Small intestine (tissue), 7 donors: Measurements from ENCODE around the gene POLR2C. TPM values are rescaled to one million over a fixed set of nuclear protein-coding genes. Genes with fewer than 3 reads are reported as not detected.

Source experiments
- DNase-seq, 2 donors: peaks; one replicate each; pipeline versions ENCODE4 v3.0.0 to v3.0.0-alpha.2; 2013
- FAIRE-seq: peaks from 2 replicates; lab custom pipeline; 2012; peaks lifted over from hg19 to GRCh38; lab: Jason Lieb, UNC
- H3K27ac ChIP-seq, 3 donors: one replicate each; pipeline ENCODE4 v1.5.1; 2013; ENCODE audit warnings: low read length in 2 of 3, mild to moderate bottlenecking in 2 of 3, control low read depth in 1 of 3, inconsistent platforms in 1 of 3, low read depth in 1 of 3, moderate library complexity in 1 of 3
- H3K27me3 ChIP-seq, 3 donors: one replicate each; pipeline ENCODE4 v1.6.1; 2013; ENCODE audit warnings: low read length in 3 of 3, inconsistent platforms in 1 of 3; ENCODE audit not compliant: control insufficient read depth in 3 of 3, insufficient read depth in 3 of 3
- H3K36me3 ChIP-seq, 3 donors: one replicate each; pipeline ENCODE4 v1.6.1; 2013; ENCODE audit warnings: low read length in 3 of 3, inconsistent platforms in 1 of 3, low read depth in 1 of 3, mild to moderate bottlenecking in 1 of 3, moderate library complexity in 1 of 3; ENCODE audit not compliant: control insufficient read depth in 3 of 3, insufficient read depth in 2 of 3
- H3K4me1 ChIP-seq, 3 donors: one replicate each; pipeline ENCODE4 v1.6.1; 2013; ENCODE audit warnings: low read length in 2 of 3, inconsistent platforms in 1 of 3, low read depth in 1 of 3, mild to moderate bottlenecking in 1 of 3, moderate library complexity in 1 of 3; ENCODE audit not compliant: control insufficient read depth in 3 of 3, insufficient read depth in 2 of 3
- H3K4me3 ChIP-seq, 3 donors: one replicate each; pipeline ENCODE4 v1.5.1; 2013; ENCODE audit warnings: low read length in 3 of 3, control low read depth in 1 of 3, inconsistent platforms in 1 of 3, low read depth in 1 of 3, mild to moderate bottlenecking in 1 of 3, moderate library complexity in 1 of 3
- H3K9me3 ChIP-seq, 2 donors: one replicate each; pipeline ENCODE4 v1.6.1; 2013; ENCODE audit warnings: low read depth in 1 of 2, low read length in 1 of 2; ENCODE audit not compliant: control insufficient read depth in 2 of 2, insufficient read depth in 1 of 2
- WGBS, 3 donors: extraction: QIAGEN DNeasy Blood & Tissue Kit; methylation state at CpG; one replicate each; pipeline ENCODE4 v1.1.7; 2013; 5-methylcytosine and 5-hydroxymethylcytosine counted together
- polyA plus RNA-seq, 4 donors: library from polyadenylated mRNA; stranded (reverse) in 3 of 4; unstranded in 1 of 4; fragments of 200-250 nt in 3 of 4; fragments of 120-200 nt in 1 of 4; gene quantifications; one replicate each; pipeline versions ENCODE4 v1.2.1 to v1.2.3, GENCODE V29; 2013
- donor health status: healthy with polysubstance abuse.
- donor health status: control.
- donor health status: control.
- donor health status: Bipolar disorder and iron deficiency.
- donor health status: healthy.

POLR2C gene
- polyA plus RNA-seq, 4 donors: 51.7 to 86.8 (median 61.4) TPM

- Histone ChIP-seq H3K9me3 (no peaks in the 10 kb centered on the region), H3K27me3 (no peaks in the 10 kb centered on the region), H3K4me1 (peaks cover 0 to 3% (median 0%) of the 10 kb centered on the region in 3 donors), H3K27ac (no peak overlapping the region), H3K4me3 (no peak overlapping the region), H3K36me3 (peaks cover 0 to 22% (median 8%) of the 10 kb centered on the region in 3 donors)
- FAIRE-seq (no peak), DNase-seq (no peak)
- WGBS, 3 donors: 68 to 86% (median 80%) methylated on average over 3 of the region's 3 CpGs
Observed at GRCh38 chr16:57424583-57424982, 37.9 kb upstream of the POLR2C start.

GRCh38 chr16:57426356-57426755 is 36.1 kb upstream of the POLR2C start:
- peaks cover 5 to 38% (median 21%) of the 10 kb centered on the region in 3 donors for H3K36me3 ChIP-seq
- no peak for DNase-seq

GRCh38 chr16:57427307-57427706 is 35.2 kb upstream of the POLR2C start:
- Histone ChIP-seq H3K27me3 (no peaks in the 10 kb centered on the region), H3K36me3 (peaks cover 5 to 43% (median 21%) of the 10 kb centered on the region in 3 donors), H3K9me3 (no peaks in the 10 kb centered on the region), H3K4me1 (peaks cover 0 to 5% (median 0%) of the 10 kb centered on the region in 3 donors), H3K27ac (no peak overlapping the region), H3K4me3 (no peak overlapping the region)
- FAIRE-seq (no peak), DNase-seq (no peak)
- 85 to 90% (median 88%) methylated on average over 8 of the region's 8 CpGs for WGBS, 3 donors

More at GRCh38 chr16:57426356-57426755, 36.1 kb upstream of the POLR2C start:
- Histone ChIP-seq H3K9me3 (no peaks in the 10 kb centered on the region), H3K4me3 (no peak overlapping the region), H3K27ac (no peak overlapping the region), H3K4me1 (peaks cover 0 to 3% (median 0%) of the 10 kb centered on the region in 3 donors), H3K27me3 (no peaks in the 10 kb centered on the region)
- WGBS, 3 donors: 79 to 88% (median 83%) methylated on average over 7 of the region's 7 CpGs
- FAIRE-seq: no peak

- Histone ChIP-seq H3K4me1 (peaks cover 0 to 10% (median 0%) of the 10 kb centered on the region in 3 donors), H3K27me3 (no peaks in the 10 kb centered on the region), H3K4me3 (no peak overlapping the region), H3K27ac (no peak overlapping the region), H3K9me3 (no peaks in the 10 kb centered on the region), H3K36me3 (peaks cover 5 to 47% (median 21%) of the 10 kb centered on the region in 3 donors)
- DNase-seq: no peak
- FAIRE-seq: no peak
Observed at GRCh38 chr16:57427824-57428223, 34.7 kb upstream of the POLR2C start.

- no peak for DNase-seq
- no peak for FAIRE-seq
- Histone ChIP-seq H3K4me3 (no peak overlapping the region), H3K27ac (no peak overlapping the region), H3K9me3 (no peaks in the 10 kb centered on the region), H3K27me3 (no peaks in the 10 kb centered on the region), H3K36me3 (peaks cover 17 to 60% (median 28%) of the 10 kb centered on the region in 3 donors), H3K4me1 (peaks cover 0 to 13% (median 0%) of the 10 kb centered on the region in 3 donors)
- WGBS, 3 donors: 90 to 92% (median 91%) methylated on average over 5 of the region's 5 CpGs
Observed at GRCh38 chr16:57430955-57431354, 31.5 kb upstream of the POLR2C start.

- Histone ChIP-seq H3K27me3 (no peaks in the 10 kb centered on the region), H3K9me3 (no peaks in the 10 kb centered on the region), H3K36me3 (peaks cover 18 to 59% (median 30%) of the 10 kb centered on the region in 3 donors), H3K27ac (peak overlapping the region in 2 of 3 donors; percentile 67 to 69), H3K4me1 (peaks cover 0 to 13% (median 0%) of the 10 kb centered on the region in 3 donors), H3K4me3 (no peak overlapping the region)
- DNase-seq (peak; percentile 62 to 79), FAIRE-seq (no peak)
- WGBS, 3 donors: 61 to 82% (median 65%) methylated on average over 2 of the region's 2 CpGs
Observed at GRCh38 chr16:57432505-57432904, 30.0 kb upstream of the POLR2C start.

DNA sequence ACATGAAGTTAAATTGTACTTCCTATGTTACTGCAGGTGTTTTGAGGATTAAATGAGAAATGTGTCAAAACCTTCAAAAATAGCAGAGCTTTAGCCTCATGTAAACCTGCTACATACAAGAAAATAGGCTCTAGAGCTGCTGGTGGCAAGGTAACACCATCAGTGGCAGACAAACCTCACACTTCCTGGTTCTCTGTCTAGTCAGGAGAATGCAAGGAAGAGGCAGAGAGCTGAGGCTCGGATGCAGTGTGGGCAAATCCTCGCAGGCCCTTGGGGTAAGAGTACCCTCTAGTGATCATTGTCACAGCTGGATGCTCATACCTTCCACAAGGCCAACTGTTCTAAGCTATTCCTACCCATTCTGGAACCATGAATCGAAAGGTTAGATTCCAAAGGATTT is 29.5 kb upstream of the POLR2C start:
- WGBS, 3 donors: 90 to 91% (median 91%) methylated on average over 3 of the region's 3 CpGs
- peaks cover 0 to 13% (median 0%) of the 10 kb centered on the region in 3 donors for H3K4me1 ChIP-seq
- DNase-seq (no peak), FAIRE-seq (no peak)
- H3K27ac ChIP-seq: peak overlapping the region in 2 of 3 donors; percentile 67
- H3K36me3 ChIP-seq: peaks cover 18 to 60% (median 27%) of the 10 kb centered on the region in 3 donors
- H3K27me3 ChIP-seq: no peaks in the 10 kb centered on the region
- no peak overlapping the region for H3K4me3 ChIP-seq
- H3K9me3 ChIP-seq: no peaks in the 10 kb centered on the region

GRCh38 chr16:57434003-57434402 is 28.5 kb upstream of the POLR2C start:
- no peaks in the 10 kb centered on the region for H3K27me3 ChIP-seq
- H3K4me3 ChIP-seq: no peak overlapping the region
- no peak for DNase-seq
- H3K4me1 ChIP-seq: peaks cover 0 to 13% (median 0%) of the 10 kb centered on the region in 3 donors
- FAIRE-seq: no peak
- H3K9me3 ChIP-seq: no peaks in the 10 kb centered on the region
- H3K27ac ChIP-seq: no peak overlapping the region
- H3K36me3 ChIP-seq: peaks cover 19 to 55% (median 24%) of the 10 kb centered on the region in 3 donors
- WGBS, 3 donors: 87 to 93% (median 88%) methylated on average over 2 of the region's 2 CpGs

- Histone ChIP-seq H3K9me3 (peaks cover 0 to 12% of the 10 kb centered on the region in 2 donors), H3K36me3 (peaks cover 17 to 55% (median 18%) of the 10 kb centered on the region in 3 donors), H3K4me3 (no peak overlapping the region), H3K27me3 (no peaks in the 10 kb centered on the region), H3K27ac (no peak overlapping the region), H3K4me1 (peaks cover 0 to 13% (median 0%) of the 10 kb centered on the region in 3 donors)
- WGBS, 3 donors: 92 to 98% (median 96%) methylated on average over 1 of the region's 1 CpG
- DNase-seq: no peak
- FAIRE-seq: no peak
Observed at GRCh38 chr16:57435838-57436237, 26.6 kb upstream of the POLR2C start.
